AG04449 (cell line): ENCODE data around the gene AVL9.
A peak's percentile ranks its signal among the peaks of the same experiment; 100 is the strongest.

ENCODE experiments used
- CTCF ChIA-PET: fragments of 350-600 bp; formaldehyde crosslinking; extraction: SDS; loops from one replicate; lab custom pipeline; 2021; ENCODE audit warnings: antibody characterized with exemption; lab: Yijun Ruan, JAX
- POLR2A ChIA-PET: fragments of 400-600, 350-600 bp; formaldehyde crosslinking; extraction: SDS; loops from one replicate; lab custom pipeline; 2020; ENCODE audit warnings: antibody characterized with exemption, inconsistent platforms; lab: Yijun Ruan, JAX
- DNase-seq: peaks from one replicate; pipeline ENCODE4 v3.0.0-alpha.2; 2010; ENCODE audit warnings: low read depth, low spot score
- H3K4me3 ChIP-seq: 2 replicates; pipeline ENCODE4 v1.5.1; 2011; ENCODE audit warnings: low read depth, mild to moderate bottlenecking, control low read depth, low read length
- TF ChIP-seq, protein P1 (sequence below): IDR thresholded peaks from one replicate; pipeline ENCODE4 v1.5.1; 2011; ENCODE audit warnings: mild to moderate bottlenecking, moderate library complexity, low read length, control low read depth, inconsistent platforms; ENCODE audit not compliant: insufficient read depth; ENCODE audit errors: missing control alignments

AVL9 gene

DNA sequence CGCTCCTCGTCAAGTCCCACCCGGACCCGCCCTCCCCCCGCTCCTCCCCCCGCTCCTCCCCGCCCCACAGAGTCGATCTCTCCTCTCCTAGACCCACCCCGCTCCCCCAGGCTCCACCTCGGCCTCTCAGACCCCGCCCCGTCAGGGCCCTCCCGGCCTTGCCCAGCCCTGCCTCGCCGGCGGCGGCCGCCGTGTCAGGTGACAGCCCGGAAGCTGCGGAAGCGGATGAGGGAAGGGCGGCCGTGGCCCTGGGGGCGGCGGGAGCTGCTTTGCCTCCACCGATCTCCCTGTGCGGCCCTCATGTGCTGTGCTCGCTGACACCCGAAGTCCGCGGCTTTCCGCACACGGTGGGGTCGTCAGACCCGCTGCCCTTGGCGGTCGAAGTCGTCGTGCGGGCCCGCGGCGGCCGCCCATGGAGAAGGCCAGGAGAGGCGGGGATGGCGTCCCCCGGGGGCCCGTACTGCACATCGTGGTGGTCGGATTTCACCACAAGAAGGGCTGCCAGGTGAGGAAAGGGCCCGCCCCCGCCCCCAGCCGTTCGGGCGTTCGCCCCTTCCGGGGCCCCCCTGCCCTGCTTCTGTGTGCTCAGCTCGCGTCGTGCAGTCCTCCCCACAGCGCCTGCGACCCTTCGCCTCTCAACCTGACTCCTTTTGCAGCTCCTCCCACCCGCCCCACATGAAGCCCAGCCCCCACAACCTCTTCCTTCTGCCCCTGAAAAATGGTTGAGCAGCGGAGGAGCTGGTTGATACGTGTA, at the start of gene AVL9:
AVL9 (plus strand) TSS at position 192 of the 754 bp plus-strand sequence; CDS start at position 413, 221 bp downstream.
- ChIA-PET CTCF (no interaction called here), POLR2A (interaction anchor here (0.6 kb wide), 1 partner anchor 51 kb away, joined by 3 read pairs; no protein-coding TSS in a partner anchor)
- TF ChIP-seq, protein P1, sequence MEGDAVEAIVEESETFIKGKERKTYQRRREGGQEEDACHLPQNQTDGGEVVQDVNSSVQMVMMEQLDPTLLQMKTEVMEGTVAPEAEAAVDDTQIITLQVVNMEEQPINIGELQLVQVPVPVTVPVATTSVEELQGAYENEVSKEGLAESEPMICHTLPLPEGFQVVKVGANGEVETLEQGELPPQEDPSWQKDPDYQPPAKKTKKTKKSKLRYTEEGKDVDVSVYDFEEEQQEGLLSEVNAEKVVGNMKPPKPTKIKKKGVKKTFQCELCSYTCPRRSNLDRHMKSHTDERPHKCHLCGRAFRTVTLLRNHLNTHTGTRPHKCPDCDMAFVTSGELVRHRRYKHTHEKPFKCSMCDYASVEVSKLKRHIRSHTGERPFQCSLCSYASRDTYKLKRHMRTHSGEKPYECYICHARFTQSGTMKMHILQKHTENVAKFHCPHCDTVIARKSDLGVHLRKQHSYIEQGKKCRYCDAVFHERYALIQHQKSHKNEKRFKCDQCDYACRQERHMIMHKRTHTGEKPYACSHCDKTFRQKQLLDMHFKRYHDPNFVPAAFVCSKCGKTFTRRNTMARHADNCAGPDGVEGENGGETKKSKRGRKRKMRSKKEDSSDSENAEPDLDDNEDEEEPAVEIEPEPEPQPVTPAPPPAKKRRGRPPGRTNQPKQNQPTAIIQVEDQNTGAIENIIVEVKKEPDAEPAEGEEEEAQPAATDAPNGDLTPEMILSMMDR: no peak
- H3K4me3 ChIP-seq: peak within 1 kb of the TSS; percentile 84
- DNase-seq: no peak

DNA sequence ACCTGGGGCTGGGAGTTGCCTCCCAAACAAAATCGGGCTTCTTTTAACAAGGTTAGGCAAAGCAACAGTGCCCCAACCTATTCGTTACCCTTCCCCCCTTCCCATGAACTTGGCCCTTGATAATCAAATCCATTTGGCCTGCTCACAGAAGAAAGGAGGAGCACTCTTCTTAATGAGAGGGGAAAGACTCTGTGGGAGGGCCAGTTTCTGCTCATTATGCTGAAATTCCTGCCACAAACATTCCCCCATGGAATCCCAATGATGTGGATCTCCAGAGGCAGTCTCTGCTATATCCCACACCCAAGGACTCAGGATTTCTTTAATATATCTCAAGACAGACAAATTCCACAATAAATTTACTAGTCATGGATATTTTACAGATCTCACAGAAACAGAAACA, 48.1 kb upstream of the AVL9 start:
- CTCF ChIA-PET: no interaction called here
- TF ChIP-seq, protein P1: no peak
- POLR2A ChIA-PET: no interaction called here
- H3K4me3 ChIP-seq: no peak overlapping the region
- DNase-seq: no peak

DNA sequence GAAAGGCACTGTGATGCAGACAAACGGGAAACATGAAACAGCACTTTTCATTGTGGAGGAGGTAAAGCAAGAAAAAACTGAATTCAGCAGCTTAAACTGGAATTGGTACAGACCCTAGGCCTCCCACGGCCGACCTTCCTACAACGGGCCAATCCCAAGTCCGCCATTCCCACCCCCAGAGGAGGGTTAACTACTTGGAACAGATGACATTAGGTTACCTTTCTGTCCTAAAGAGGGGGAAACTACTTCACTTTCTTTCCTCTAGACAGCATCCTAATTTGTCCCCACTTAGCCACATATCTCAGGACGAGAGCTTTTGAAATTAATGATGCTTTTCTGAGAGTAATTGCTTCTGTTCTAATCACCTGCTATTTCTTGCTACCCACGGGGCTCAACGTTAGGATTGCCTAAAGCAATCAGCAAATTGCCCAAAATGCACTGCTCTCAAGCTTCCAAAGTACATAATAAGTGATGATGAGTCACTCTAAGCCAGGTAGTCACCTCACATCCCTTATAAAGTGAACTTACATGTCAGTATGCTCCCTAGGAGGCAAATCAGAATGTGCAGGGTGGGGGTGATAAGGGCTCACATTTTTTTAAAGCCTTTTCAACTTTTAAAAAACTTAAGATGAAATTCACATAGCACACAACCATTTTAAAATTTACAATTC, 41.8 kb upstream of the AVL9 start:
- H3K4me3 ChIP-seq: no peak overlapping the region
- ChIA-PET CTCF (no interaction called here), POLR2A (no interaction called here)
- DNase-seq: no peak
- TF ChIP-seq, protein P1: no peak

DNA sequence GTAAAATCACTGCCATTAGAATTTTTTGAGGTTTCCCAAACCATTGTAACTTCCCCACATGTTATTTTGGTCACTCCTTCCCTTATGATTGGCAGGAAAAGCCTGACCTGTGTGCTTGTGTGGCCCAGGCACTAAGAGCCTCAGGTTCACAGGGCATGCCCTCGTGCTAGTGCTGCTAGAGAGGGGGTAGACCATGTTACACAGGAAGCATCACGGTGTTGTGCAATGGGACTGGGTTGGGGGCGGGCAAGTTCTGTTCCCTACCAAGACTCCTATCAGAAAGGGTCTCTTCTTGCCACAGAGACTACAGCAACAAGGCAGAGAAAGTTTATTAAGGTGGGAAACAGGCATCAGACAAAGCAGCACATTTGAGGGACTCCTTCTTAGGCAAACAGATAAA, 37.3 kb upstream of the AVL9 start:
- ChIA-PET CTCF (no interaction called here), POLR2A (no interaction called here)
- no peak overlapping the region for H3K4me3 ChIP-seq
- no peak for DNase-seq
- TF ChIP-seq, protein P1: no peak

DNA sequence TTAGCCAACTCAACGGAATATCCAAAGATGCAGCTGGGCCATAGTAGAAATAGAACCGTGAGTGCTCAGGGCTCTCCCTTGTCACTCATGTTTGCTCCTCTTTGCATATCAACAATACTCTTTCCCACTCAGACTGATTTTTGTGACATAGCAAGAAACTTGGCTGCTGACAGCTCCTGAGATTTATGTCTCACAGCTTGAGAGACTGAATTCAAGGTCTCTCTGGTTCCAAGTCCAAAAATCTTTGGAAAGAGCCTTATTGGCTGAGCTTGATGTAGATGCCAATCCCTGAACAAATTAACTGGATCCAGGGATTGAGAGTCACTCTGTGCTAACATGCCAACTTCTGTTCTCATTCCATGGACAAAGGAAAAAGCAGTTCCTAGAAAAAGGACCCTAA, 35.5 kb upstream of the AVL9 start:
- DNase-seq: no peak
- ChIA-PET CTCF (no interaction called here), POLR2A (no interaction called here)
- TF ChIP-seq, protein P1: no peak
- H3K4me3 ChIP-seq: no peak overlapping the region

DNA sequence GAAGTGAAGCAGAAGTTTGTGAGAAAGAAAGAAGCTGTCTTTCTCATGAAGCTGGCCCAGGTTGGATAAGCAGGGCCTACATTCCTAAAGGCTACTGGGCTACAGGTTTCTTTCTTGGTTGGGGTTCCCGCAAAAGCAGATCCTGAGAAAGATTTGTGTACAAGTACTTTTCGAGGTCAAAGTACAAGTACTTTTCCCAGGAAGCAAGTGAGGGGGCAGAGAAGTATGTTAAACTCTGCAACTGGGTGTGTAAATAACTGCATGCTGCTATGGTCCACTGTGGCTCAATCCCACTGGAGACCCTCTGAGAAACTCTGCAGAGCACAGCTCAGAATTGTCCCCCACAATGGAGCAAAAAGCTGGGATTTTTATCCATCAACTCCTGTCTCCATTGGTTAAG, 33.8 kb upstream of the AVL9 start:
- TF ChIP-seq, protein P1: no peak
- ChIA-PET CTCF (no interaction called here), POLR2A (no interaction called here)
- no peak for DNase-seq
- H3K4me3 ChIP-seq: no peak overlapping the region
